ENCODE data around the gene CBLB. TPM values are rescaled to one million over a fixed set of nuclear protein-coding genes. Genes with fewer than 3 reads are reported as not detected.

The CBLB gene
- total RNA-seq, 1 donor, result 12.1 TPM

DNA sequence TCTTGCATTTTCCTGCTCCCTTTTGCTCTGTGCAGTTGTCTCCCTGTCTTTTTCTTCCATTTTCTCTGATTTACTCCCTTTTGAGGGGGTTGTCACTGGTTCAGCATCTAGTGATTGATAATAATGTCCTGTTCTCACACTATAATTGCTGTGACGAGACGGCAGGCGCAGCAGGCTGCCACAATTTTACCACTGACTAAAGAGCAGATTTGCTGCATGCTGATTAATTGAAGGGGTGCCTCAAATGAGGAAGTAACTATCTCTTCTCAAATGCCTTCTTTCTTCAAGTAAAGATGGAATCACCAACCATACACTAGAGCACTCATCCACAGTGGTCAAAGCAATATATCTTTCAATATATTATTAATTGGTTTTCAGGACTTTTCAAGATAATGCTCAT is 219.3 kb downstream of the CBLB start:
- peak in 1 of 3 donors; percentile 13 for DNase-seq (ENCODE audit: low read depth in 2 of 3, low spot score in 2 of 3)

DNA sequence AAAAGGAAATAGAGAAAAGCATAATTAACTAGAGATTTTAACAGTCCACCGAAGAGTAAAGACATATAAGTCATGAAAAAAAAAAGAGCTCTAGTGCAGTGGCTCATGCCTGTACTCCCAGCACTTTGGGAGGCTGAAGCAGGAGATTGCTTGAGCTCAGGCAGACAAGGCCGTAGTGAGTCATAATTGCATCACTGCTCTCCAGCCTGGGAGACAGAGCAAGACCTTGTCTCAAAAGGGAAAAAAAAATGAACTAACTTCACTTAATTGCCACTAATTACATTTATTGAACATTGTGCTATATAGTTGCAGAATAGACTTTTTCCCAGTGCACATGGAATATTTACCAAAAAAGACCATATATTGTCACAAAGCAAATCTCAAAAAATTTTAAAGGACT is 221.8 kb downstream of the CBLB start:
- no peak for DNase-seq (ENCODE audit: low read depth in 2 of 3, low spot score in 2 of 3)

DNA sequence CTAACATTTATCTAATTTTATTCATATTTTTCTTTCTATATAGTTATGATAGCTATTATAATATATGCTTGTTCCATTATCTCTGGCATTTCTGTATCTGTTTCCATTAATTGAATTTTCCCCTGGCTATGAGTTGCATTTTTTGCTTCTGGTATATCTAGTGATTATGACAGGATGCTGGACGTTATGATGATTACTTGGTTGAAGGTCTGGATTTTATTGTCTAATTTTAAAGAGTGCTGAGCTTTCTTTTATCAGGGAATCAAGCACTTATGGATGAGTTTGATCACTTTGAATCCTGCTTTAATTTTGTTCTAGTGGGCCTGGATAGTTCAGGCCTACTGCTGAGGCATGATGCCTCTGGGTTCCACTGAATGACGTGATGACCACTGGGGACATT is 229.7 kb downstream of the CBLB start:
- no peak for DNase-seq (ENCODE audit: low read depth in 2 of 3, low spot score in 2 of 3)

DNA sequence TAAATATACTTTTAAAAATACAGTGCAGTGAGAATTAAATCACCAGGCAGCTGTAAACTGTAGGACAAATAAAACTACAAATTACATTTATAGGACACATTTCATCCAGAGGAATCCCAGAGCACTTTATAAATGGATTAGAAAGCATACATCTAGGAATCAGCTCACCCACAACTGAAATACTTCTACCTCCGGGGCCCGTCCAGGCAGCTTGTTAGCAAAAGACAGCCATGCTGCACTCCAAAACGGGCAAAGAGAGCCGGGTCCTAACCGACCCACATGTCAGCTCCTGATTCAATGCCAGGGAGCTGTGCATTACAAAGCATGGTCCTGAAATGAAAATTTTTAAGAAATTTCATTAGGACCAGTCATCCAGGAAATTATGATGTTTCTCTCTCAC is 234.1 kb downstream of the CBLB start:
- DNase-seq (ENCODE audit: low read depth in 2 of 3, low spot score in 2 of 3), result no peak

DNA sequence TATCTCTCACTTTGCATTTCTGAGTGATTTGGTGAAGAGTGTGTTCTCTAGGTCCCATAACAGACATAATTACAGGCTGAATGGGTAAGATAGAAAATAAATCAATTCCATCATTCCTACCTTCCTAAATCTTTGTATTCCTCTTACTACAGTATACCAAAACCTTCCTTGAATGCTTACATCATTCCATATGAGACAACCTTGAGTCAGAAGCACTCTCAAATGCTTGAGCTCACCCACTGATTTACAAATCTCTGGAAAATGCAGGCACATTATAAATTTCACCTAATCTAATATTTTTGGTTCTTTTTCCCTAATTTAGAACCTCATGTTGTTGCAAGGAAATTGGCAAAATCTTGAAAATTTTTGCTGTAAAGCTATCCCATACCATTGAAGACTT is 239.1 kb downstream of the CBLB start:
- DNase-seq (ENCODE audit: low read depth in 2 of 3, low spot score in 2 of 3), result no peak

DNA sequence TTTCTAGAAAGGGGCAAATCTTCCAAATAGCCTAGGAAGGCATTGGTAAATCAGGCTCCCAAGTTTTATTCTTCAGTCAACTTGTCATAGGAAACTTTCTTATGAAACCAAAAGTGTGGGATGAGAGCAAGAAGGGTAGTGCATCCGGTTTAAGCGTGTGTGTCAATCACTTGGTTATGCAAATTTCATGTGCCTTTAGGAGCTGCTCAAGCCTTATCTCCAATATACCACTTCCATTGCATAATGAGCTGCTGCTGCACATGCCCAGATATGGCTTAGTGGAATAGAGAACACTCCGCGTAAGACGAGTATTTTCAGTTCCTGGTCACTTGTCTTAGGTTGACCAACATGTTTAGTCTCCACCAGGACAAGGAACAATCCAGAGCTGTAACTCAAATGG is 242.1 kb downstream of the CBLB start:
- no peak for DNase-seq (ENCODE audit: low read depth in 2 of 3, low spot score in 2 of 3)

DNA sequence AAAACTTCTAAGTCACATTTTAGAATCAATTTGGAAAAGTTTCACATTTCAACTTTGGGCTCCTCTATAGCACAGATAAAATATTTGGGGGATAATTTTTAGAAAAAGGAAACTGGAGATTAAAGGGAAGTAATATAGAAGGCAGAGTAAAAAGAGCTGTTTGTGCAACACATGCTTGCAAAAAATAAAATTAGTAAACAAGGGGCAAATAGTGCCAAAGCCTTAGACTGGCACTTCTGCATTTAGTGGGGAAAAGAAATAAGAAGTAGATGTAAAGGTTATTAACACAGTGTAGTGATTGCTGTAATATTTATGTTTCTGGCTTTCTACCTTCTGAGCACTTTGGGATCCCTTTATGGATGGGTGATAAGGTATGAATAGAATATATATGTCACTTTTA is 246.6 kb downstream of the CBLB start:
- DNase-seq (ENCODE audit: low read depth in 2 of 3, low spot score in 2 of 3), result no peak

DNA sequence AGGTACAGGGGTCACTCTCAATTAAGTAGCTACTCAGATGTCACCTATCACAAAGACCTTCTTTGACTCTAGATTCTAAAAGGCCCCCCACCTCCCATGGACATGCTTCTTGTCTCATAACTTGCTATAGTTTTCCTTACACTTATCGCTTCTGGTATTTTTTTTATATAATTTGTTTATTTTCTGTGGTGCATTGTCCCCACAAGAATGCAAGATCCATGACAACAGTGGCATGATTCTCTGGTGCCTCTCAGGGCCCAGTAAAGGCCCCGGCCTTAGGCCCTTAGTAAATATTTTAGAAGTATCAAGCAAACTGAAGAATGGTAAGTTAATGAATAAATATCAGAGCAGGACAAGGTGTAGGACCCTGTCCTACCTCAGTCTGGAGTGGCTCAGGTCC is 248.6 kb downstream of the CBLB start:
- no peak for DNase-seq (ENCODE audit: low read depth in 2 of 3, low spot score in 2 of 3)

DNA sequence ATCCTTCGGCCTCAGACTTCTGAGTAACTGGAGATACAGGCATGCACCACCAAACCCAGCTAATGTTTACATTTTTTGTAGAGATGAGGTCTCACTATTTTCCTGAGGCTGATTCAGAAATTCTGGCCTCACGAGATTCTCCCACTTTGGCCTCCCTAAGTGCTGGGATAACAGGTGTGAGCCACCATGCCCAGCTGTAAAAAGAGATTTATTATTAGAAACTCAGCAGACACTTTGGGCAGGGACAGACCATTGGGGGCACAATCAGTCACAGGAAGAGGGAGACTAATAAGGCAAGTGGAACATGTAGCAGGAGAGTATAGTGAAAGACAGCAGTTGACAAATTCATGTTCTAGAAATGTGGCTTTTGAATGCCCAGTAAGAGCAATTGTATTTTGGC is 249.2 kb downstream of the CBLB start:
- no peak for DNase-seq (ENCODE audit: low read depth in 2 of 3, low spot score in 2 of 3)

DNA sequence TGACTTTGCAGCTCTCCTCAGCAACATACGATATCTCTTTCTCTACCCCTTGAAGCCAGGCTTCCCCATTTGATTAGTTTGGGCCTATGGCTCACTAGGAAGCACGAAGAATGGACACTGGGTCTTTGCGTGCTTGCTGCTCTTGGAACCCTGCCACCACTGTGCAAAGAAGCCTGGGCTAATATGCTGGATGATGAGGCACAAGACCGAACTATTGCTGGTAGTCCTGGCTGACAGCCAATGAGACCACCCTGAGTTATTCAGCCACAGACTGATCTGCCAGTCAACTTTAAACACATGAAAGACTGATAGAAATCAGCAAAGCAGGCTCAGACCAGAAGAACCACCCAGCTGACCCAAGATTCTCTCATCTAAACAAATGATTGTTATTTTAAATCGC is 250.3 kb downstream of the CBLB start:
- DNase-seq (ENCODE audit: low read depth in 2 of 3, low spot score in 2 of 3), result no peak

DNA sequence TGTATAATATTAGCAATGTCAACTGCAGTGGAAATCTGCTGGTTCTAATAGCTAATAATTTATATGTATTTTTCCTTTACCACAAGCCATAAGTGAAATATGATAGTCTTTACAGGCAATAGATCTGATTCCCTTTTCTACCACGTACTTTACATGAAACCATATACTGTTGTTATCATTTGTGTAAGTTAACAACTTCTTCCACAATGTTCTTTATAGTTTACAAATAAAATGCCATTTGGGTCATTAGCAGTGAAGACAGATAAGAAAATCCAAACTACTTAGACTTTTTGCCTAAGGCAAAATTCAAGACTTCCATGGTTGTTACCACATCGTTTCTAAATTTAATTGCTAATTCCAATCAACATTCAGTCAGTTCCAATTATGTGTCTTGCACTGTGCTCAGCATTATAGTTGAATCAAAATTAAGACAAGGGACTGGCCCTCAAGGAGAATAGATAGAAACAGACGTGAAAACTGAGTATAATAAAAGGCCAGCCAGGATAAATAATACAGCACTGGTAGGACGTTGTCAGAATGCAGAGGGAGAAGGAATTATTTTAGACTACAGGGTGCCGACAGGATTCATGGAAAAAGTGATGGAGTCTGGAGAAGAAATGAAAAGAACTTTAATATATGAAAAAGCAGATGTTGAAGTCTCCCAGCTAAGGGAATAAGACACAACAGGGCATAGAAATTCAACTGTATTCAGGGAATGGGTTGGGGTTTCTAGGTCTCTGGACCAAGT is 252.3 kb downstream of the CBLB start:
- no peak for DNase-seq (ENCODE audit: low read depth in 2 of 3, low spot score in 2 of 3)

DNA sequence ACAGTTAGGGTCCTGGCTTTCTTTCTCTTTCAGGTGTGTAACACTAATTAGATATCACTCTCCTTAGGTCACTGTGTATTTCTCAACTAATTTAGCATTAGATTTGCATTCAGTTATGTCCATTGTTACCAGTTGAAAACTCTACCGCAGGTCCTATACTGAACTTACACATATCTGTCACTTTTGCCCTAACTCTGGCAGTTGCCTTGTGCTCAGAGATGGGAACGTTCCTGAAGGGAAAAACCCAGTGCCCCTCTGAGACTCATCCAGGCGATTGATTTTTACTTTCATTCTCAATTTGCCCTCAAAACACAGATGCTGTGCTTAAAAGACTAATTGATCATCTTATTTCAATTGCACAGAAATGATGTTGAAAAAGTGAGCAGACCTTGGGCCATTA is 253.0 kb downstream of the CBLB start:
- no peak for DNase-seq (ENCODE audit: low read depth in 2 of 3, low spot score in 2 of 3)

DNA sequence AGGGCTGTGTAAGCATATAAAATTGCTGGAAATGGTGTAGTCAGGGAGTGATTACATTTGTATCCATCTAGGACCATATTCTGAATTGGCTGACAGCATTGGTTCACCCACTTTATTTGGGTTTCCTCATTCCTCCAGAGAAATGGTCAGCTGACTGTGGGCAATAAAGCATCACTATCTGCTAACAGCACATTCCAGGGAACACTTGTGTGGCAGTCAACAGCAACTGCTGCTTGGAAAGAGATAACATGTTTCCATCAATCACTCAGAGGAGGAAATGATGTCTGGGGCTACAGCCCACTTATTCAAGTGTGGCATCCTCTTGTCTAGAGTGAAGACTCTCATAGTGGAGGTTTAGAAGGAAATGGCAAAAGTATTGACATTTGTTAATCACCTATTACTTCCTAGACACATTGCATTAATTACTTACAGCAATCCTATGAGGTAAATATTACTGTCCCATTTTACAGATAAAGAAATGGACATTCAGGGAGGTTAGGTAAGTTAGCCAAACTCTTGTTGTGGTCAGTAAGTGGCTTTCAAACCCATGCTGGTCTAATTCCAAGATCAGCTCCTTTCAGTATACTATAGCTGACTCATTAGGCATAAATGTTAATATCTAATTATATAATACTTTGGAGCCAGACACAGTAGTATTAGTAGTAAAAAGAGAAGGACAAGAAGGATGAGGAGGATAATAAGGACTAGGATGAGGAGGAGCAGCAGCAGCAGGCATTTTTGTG is 254.4 kb downstream of the CBLB start:
- DNase-seq (ENCODE audit: low read depth in 2 of 3, low spot score in 2 of 3), result peak in 2 of 3 donors; percentile 34 to 60

DNA sequence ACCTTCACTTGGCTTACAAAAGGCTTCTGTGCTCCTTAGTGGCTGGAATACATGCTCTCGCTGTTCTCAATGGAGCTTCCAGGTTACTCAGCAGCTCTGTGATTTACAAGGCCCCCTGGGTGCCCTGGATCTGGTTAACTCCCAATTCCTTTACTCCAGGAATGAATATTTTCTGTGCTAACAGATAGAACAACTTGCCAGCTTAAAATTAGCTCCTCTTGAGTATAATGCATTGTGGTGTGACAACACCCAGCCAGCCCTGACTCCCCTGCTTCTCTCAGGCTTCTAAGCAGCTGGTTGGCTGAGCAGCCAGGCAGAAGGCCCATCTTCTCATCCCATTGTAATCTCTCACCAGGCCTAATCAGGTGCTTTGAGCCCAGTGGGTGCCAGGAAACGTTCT is 255.7 kb downstream of the CBLB start:
- no peak for DNase-seq (ENCODE audit: low read depth in 2 of 3, low spot score in 2 of 3)

DNA sequence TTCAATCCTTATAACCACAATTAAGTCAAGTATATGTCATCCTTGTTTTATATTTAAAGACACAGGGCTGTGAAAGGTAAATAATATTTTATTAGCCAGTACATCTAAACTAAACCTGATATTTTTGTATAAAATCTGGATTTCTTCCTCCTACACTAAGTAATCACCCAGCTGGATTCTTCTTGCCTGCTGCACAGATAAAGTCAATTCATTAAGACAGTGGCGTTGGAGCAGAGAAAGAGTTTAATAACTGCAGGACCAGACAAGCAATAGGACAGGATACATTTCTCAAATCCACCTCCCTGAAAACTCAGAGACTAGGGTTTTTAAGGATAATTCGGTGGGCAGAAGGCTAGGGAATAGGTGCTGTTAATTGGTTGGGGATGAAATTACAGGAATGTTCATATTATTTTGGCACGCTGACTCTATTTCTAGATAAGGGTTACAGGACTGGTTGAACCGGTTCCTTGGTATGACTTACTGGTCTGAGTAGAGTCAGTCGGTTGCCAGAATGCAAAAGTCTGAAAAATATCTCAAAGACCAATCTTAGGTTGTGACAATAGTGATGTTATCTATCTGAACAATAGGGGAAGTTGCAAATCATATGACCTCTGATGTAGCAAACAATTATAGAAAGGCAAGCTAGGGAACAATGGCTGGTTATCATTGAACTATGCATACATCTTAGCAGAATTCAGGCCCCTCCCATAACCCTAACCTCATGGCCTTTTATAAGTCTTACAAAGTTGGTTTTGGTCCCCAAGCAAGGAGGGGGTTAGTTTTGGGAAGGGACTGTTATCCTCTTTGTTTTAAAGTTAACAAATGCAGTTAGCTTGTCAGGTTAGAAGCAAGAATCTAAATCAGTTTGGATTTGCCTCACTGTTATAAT is 257.3 kb downstream of the CBLB start:
- DNase-seq (ENCODE audit: low read depth in 2 of 3, low spot score in 2 of 3), result no peak

DNA sequence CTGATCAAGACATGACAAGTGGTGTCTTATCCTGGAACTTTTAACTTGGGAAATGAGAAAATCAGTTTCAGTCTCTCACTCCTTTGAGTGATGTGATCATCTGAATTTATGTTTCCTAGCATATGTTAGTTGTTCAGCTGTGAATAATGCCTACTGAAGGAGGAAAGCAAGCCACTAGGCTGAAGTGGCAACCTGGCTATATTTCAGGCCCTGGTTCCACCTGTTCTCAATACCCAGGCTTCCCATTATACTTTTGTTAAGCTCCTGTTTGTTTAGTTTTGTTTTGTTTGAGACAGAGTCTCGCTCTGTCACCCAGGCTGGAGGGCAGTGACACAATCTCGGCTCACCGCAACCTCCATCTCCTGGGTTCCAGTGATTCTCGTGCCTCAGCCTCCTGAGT is 258.3 kb downstream of the CBLB start:
- DNase-seq (ENCODE audit: low read depth in 2 of 3, low spot score in 2 of 3), result no peak

DNA sequence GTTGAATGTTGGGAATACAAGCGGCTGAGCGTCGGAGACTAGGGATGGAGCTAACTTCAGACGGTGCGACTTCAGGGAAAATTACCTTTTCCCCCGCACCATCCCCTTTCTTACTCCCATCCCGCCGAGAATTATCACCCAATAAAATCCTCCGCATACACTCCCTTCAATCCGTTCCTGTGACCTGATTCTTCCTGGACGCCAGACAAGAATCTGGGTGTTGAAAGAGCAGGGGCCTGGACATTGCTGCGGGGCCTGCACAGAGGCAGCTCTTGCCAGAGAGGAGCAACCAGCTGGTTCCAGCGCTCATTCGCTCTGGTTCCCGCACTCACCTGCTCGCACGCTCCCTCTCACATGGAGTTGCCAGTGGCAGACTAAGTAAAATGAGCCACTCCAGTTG is 260.2 kb downstream of the CBLB start:
- no peak for DNase-seq (ENCODE audit: low read depth in 2 of 3, low spot score in 2 of 3)

DNA sequence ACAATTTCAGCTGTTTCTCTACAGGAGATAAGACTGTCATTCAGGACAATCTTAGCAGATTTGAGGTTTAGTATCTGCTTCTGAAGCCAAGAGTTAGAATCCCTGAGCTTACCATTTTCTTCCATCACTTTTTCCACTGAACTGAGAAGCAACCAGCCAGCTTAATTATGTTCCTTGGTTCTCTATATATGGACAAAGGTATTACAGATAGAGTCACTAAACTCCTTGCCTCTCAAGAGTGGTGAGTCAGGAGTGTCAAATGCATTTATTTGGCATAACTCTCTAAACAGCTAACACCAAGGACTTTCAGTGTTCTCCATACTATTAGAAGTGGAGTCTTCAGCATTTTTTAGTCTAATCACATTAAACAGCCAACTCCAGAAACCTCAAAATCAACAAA is 262.8 kb downstream of the CBLB start:
- no peak for DNase-seq (ENCODE audit: low read depth in 2 of 3, low spot score in 2 of 3)

Data from hematopoietic multipotent progenitor cell (in vitro differentiated cells).